ENCODE results near the gene VEGFB. TPM values are rescaled to one million over a fixed set of nuclear protein-coding genes. Genes with fewer than 3 reads are reported as not detected.
A peak's percentile ranks its signal among the peaks of the same experiment; 100 is the strongest.

Gene VEGFB
- total RNA-seq, 2 experiments from 2014 or later = 81.5 to 87.8 TPM

DNA sequence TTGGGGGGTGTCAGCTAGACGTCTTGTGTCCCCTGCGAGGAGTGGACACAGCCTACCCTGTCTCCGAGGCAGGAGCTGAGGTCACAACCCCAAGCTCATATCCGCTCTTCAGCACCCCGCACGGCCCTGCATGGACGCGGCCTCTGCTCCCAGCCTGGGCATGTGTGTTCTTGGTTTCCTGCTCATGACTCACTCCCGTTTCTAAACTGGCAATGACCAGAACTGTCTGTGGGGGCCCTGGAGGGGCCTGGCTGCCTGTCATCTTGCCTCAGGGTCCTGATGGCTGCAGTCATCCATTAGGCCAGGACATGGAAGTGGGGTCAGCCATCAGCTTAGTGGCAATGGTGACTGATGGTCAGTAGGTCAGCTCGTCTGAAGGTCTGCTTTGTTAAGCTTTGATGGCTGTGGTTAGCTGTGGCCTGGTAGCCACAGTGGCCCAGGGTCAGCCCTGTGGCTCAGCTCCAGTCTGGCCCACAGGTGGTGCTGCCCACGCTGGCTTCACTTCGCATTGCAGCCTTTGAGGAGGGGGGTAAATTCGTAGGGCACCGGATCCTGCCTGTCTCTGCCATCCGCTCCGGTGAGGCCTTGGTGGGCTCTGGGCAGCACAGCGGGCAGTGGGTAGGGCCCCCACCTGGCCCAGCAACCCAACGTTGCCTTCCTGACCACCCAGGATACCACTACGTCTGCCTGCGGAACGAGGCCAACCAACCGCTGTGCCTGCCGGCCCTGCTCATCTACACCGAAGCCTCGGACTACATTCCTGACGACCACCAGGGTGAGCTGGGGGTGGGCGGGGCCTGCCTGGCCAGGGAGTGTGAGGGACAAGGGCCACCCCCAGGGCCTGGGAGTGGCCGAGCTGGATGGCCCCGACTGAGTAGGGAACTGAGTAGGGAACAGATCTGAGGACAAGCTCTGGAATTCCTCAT lies 28.9 kb downstream of the VEGFB start:
- Mint-ChIP-seq H3K4me3 (no peak overlapping the region), H3K36me3 (ENCODE audit: low read depth) (peaks cover 23% of the 10 kb centered on the region), H3K9me3 (ENCODE audit: insufficient read depth) (no peaks in the 10 kb centered on the region), H3K4me1 (ENCODE audit: low read depth) (peaks cover 17% of the 10 kb centered on the region), H3K27ac (no peak overlapping the region), H3K27me3 (ENCODE audit: low read depth) (no peaks in the 10 kb centered on the region)
- ChIA-PET CTCF (interaction anchor here (2.5 to 9.5 kb wide), 2 partner anchors 11 to 12 kb away, joined by 10 to 63 read pairs; partner anchors contain the start of gene PLCB3), POLR2A (interaction anchor here (0.7 to 2.4 kb wide), 5 partner anchors 11 to 77 kb away, joined by 3 to 7 read pairs (median 4); partner anchors contain the start of genes FERMT3 and PLCB3)
- no peak for ATAC-seq
- DNase-seq = no peak

DNA sequence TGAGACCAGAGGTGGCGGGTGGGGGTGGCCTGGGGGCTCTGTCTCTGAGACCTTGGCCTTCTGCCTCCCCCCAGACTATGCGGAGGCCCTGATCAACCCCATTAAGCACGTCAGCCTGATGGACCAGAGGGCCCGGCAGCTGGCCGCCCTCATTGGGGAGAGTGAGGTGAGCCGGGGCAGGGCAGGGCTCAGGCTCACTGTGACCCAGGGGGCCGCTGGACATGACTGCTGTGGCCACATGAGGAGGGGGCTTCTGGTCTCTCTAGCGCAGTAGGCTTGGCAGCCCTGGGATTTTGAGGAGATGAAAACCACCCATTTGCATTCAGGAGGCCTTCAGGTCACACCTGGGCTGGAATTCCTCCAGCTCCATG lies 29.5 kb downstream of the VEGFB start:
- H3K27ac Mint-ChIP-seq = no peak overlapping the region

DNA sequence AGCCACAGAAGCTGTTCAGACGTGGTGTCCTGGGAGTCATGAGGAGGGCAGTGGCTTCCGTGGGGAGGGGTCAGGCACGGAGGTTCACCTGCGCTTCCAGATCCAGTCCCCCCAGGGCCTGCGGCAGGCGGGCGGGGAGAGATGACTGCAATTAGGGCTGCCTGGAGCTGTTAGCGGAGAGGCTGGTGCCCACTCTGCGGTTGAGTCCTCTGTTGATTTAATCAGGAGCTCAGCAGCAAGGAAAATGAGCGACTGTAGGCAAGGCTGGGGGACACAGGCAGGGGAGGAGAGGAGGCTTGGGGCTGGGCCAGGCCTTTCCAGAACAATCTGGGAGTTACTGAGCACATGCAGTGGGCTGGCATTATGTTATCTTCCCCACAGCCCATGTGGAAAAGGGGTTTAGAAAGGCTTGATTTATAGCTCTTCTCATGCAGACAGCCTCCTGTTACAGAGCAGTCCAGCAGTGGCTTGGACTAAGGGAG lies 30.0 kb downstream of the VEGFB start:
- Mint-ChIP-seq H3K36me3 (ENCODE audit: low read depth) (peaks cover 28% of the 10 kb centered on the region), H3K27ac (no peak overlapping the region), H3K9me3 (ENCODE audit: insufficient read depth) (no peaks in the 10 kb centered on the region), H3K4me1 (ENCODE audit: low read depth) (peaks cover 22% of the 10 kb centered on the region), H3K4me3 (no peak overlapping the region), H3K27me3 (ENCODE audit: low read depth) (no peaks in the 10 kb centered on the region)
- DNase-seq = no peak
- no peak for ATAC-seq
- ChIA-PET POLR2A (interaction anchor here (1.2 to 2.4 kb wide), 3 partner anchors 12 to 19 kb away, joined by 3 to 7 read pairs (median 4); partner anchors contain the start of gene PLCB3), CTCF (interaction anchor here (9.5 kb wide), 1 partner anchor 13 kb away, joined by 63 read pairs; the partner anchor contains the start of gene PLCB3)

More for the DNA sequence above, 29.5 kb downstream of the VEGFB start:
- no peaks in the 10 kb centered on the region for H3K9me3 Mint-ChIP-seq (ENCODE audit: insufficient read depth)
- H3K27me3 Mint-ChIP-seq (ENCODE audit: low read depth) = no peaks in the 10 kb centered on the region
- H3K36me3 Mint-ChIP-seq (ENCODE audit: low read depth) = peaks cover 28% of the 10 kb centered on the region
- no peak for DNase-seq
- ChIA-PET CTCF (interaction anchor here (9.5 kb wide), 1 partner anchor 13 kb away, joined by 63 read pairs; the partner anchor contains the start of gene PLCB3), POLR2A (interaction anchor here (1.2 to 2.4 kb wide), 3 partner anchors 12 to 19 kb away, joined by 3 to 7 read pairs (median 4); partner anchors contain the start of gene PLCB3)
- H3K4me3 Mint-ChIP-seq = no peak overlapping the region
- peaks cover 24% of the 10 kb centered on the region for H3K4me1 Mint-ChIP-seq (ENCODE audit: low read depth)
- no peak for ATAC-seq

DNA sequence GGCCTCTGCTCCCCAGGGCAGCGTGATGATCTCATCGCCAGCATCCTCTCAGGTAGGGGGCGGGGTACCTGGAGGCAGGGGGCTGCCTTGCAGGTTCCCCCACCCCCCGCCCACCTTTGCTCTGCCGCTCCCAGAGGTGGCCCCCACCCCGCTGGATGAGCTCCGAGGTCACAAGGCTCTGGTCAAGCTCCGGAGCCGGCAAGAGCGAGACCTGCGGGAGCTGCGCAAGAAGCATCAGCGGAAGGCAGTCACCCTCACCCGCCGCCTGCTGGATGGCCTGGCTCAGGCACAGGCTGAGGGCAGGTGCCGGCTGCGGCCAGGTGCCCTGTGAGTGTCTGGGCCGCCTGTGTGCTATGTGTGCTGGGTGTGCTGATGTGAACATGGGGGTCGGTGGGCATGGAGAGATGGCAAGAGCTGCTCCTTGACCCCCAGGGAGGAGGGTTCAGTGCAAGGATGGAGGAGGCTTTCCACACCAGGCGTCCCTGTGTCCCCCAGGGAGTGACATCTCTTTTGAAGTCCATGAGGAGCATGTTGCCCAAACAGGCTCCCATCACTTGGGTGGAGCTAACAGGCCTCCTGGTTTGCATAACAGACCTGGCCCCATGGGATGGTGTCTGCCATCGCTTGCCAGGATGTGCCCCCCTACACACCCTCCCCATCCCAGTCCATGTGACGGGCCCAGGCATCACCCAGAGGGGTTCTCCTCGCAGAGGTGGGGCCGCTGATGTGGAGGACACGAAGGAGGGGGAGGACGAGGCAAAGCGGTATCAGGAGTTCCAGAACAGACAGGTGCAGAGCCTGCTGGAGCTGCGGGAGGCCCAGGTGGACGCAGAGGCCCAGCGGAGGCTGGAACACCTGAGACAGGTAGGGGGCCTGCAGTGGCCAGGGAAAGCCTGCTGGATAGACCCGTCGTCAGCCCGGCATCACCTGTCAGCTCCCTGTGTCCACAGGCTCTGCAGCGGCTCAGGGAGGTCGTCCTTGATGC lies 31.1 kb downstream of the VEGFB start:
- H3K36me3 Mint-ChIP-seq (ENCODE audit: low read depth) = peaks cover 27% of the 10 kb centered on the region
- peaks cover 23% of the 10 kb centered on the region for H3K4me1 Mint-ChIP-seq (ENCODE audit: low read depth)
- ATAC-seq (no peak), DNase-seq (no peak)
- H3K27me3 Mint-ChIP-seq (ENCODE audit: low read depth) = no peaks in the 10 kb centered on the region
- H3K9me3 Mint-ChIP-seq (ENCODE audit: insufficient read depth) = no peaks in the 10 kb centered on the region
- H3K27ac Mint-ChIP-seq = no peak overlapping the region
- ChIA-PET POLR2A (interaction anchor here (0.6 to 2.4 kb wide), 4 partner anchors 13 to 43 kb away, joined by 3 to 7 read pairs (median 4); partner anchors contain the start of genes GPR137 and PLCB3), CTCF (interaction anchor here (9.5 to 15.6 kb wide), 2 partner anchors 14 to 37 kb away, joined by 63 to 148 read pairs; partner anchors contain the start of genes CATSPERZ, ESRRA and PLCB3)
- no peak overlapping the region for H3K4me3 Mint-ChIP-seq

DNA sequence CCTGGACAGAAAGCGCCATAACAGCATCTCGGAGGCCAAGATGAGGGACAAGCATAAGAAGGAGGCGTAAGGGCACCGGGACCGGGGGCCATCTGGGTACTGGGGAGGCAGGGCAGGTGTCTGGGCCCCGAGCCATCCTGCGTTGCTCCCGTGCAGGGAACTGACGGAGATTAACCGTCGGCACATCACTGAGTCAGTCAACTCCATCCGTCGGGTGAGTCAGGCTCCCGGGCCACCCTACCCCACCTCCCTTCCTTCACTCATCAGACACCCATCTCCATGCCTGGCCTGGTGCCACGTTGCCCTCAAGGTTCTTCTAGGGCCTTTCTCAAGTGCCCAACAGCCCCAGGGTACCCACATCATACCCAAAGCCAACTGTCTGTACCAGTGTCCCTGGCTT lies 32.0 kb downstream of the VEGFB start:
- H3K4me1 Mint-ChIP-seq (ENCODE audit: low read depth) = peaks cover 24% of the 10 kb centered on the region
- no peak overlapping the region for H3K4me3 Mint-ChIP-seq
- no peaks in the 10 kb centered on the region for H3K27me3 Mint-ChIP-seq (ENCODE audit: low read depth)
- DNase-seq = no peak
- CTCF ChIA-PET = interaction anchor here (9.5 to 15.6 kb wide), 2 partner anchors 15 to 37 kb away, joined by 63 to 148 read pairs; partner anchors contain the start of genes CATSPERZ, ESRRA and PLCB3
- POLR2A ChIA-PET = no interaction called here
- no peaks in the 10 kb centered on the region for H3K9me3 Mint-ChIP-seq (ENCODE audit: insufficient read depth)
- H3K27ac Mint-ChIP-seq = no peak overlapping the region
- H3K36me3 Mint-ChIP-seq (ENCODE audit: low read depth) = peaks cover 27% of the 10 kb centered on the region
- no peak for ATAC-seq

DNA sequence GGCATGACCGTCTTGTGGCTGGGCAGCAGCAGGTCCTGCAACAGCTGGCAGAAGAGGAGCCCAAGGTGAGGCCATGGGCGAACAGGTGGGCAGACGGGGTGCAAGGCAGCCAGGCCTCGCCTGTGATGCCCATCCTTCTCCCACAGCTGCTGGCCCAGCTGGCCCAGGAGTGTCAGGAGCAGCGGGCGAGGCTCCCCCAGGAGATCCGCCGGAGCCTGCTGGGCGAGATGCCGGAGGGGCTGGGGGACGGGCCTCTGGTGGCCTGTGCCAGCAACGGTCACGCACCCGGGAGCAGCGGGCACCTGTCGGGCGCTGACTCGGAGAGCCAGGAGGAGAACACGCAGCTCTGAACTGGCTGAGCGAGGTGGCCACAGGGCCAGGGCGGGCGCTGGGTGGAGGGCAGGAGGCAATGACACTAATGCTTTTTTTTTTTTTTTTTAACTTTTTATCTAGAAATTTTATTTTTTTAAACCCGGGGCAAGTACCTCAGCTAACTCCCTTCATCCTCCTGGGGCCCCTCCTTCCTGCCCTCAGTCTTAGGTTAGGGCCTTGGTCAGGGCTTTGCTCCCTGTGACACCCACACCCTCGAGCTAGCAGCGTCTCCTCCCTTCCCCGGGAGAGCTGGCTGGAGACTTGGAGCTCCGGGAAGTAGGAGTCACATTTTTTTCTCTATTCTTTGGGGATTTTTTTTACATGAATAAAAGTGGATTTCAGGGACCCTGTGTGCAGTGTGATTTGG lies 33.0 kb downstream of the VEGFB start:
- POLR2A ChIA-PET = interaction anchor here (0.6 to 5.6 kb wide), 4 partner anchors 16 to 61 kb away, joined by 3 to 79 read pairs (median 10); partner anchors contain the start of genes BAD, FERMT3, GPR137 and PLCB3

DNA sequence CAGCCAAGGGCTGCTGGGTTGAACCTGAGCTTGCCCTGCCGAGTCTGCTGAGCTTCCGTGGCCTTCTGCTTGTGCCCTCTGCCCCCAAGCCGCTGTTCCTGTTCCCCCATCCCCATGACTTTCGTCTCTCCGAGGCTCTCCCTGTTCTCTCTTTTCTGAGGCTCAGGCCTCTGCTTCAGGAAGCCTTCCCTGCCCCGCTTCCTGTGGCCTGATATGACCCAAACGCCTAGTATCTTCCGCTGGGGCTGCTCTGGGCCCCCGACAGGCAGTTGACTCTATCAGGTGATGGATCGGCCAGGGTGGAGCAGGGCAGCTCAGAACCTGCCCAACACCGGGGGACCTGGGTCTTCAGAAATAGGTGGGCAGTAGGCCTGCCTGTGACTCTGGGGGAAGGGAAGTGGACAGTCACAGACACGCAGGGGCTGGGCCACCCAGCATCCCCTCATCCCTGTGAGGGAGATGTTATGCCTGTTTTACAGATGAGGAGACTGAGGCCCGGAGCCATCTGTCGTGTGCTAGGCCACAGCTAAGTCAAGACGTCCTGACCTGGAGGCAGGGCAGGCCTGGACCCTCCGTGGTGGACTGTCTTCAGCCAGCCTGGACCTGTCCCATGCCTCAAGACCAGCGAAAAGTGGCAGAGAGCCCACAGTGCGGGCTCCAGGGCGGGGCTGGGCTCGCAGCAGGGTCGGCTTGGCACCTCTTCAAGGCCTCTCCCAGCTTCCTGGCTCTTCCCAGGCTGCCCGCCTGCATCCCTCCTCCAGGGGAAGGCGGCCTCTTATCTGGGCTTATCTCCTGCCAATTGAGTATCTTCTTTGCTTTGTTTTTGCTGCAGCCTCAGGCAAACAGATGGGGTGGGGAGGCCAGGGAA lies 33.9 kb downstream of the VEGFB start:
- no peaks in the 10 kb centered on the region for H3K9me3 Mint-ChIP-seq (ENCODE audit: insufficient read depth)
- peaks cover 34% of the 10 kb centered on the region for H3K4me1 Mint-ChIP-seq (ENCODE audit: low read depth)
- ATAC-seq (no peak), DNase-seq (no peak)
- peak overlapping the region; percentile 93 for H3K4me3 Mint-ChIP-seq
- H3K36me3 Mint-ChIP-seq (ENCODE audit: low read depth) = peaks cover 23% of the 10 kb centered on the region
- peak overlapping the region; percentile 97 for H3K27ac Mint-ChIP-seq
- no peaks in the 10 kb centered on the region for H3K27me3 Mint-ChIP-seq (ENCODE audit: low read depth)
- ChIA-PET CTCF (interaction anchor here (1.0 to 15.6 kb wide), 12 partner anchors 12 to 71 kb away, joined by 3 to 148 read pairs (median 4); partner anchors contain the start of genes CATSPERZ, ESRRA, FERMT3 and PLCB3), POLR2A (interaction anchor here (0.6 to 5.6 kb wide), 16 partner anchors 9 to 82 kb away, joined by 3 to 79 read pairs (median 6); partner anchors contain the start of genes BAD, CCDC88B, ESRRA and FERMT3)

More for the DNA sequence above, 33.0 kb downstream of the VEGFB start:
- Mint-ChIP-seq H3K36me3 (ENCODE audit: low read depth) (peaks cover 25% of the 10 kb centered on the region), H3K27ac (peak overlapping the region; percentile 97), H3K4me3 (no peak overlapping the region), H3K27me3 (ENCODE audit: low read depth) (no peaks in the 10 kb centered on the region), H3K4me1 (ENCODE audit: low read depth) (peaks cover 32% of the 10 kb centered on the region), H3K9me3 (ENCODE audit: insufficient read depth) (no peaks in the 10 kb centered on the region)
- ATAC-seq (no peak), DNase-seq (no peak)
- CTCF ChIA-PET = interaction anchor here (1.0 to 15.6 kb wide), 7 partner anchors 16 to 70 kb away, joined by 3 to 148 read pairs (median 5); partner anchors contain the start of genes CATSPERZ, ESRRA, FERMT3 and PLCB3

DNA sequence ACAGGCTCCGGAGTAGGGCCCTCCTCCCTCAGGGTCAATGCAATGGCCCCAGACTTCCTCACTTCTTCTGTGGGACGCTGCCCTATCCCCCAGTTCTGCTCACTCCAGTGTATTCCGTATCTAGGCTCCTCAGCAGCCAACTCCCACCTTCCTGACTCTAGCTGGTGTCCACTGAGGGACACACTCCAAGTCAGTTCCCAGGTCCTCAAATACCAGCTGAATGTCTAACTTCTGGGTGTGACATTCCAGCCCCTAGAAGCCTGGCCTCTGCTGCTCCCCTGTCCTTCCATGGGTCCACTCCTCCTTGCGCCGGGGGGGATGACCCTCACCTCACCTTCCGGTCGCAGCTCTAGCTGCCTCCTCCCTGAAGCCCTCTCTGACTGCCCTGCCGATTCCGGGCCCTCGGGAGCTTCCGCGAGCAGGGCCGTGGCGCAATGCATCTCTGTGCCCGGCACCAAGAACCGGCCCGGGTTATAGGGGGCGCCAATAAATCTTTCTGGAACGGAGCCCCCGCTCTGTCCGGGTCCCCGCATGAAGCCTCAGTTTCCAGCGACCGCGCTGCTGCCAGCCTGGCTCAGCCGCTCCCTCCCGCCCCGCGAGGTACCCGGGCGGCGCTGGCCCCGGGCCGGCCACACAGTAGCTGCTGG lies 34.6 kb downstream of the VEGFB start:
- DNase-seq = peak; percentile 71
- peaks cover 26% of the 10 kb centered on the region for H3K36me3 Mint-ChIP-seq (ENCODE audit: low read depth)
- no peaks in the 10 kb centered on the region for H3K27me3 Mint-ChIP-seq (ENCODE audit: low read depth)
- peak overlapping the region; percentile 97 for H3K27ac Mint-ChIP-seq
- CTCF ChIA-PET = interaction anchor here (1.0 to 15.6 kb wide), 11 partner anchors 13 to 71 kb away, joined by 3 to 148 read pairs (median 4); partner anchors contain the start of genes CATSPERZ, ESRRA, FERMT3 and PLCB3
- peaks cover 34% of the 10 kb centered on the region for H3K4me1 Mint-ChIP-seq (ENCODE audit: low read depth)
- no peaks in the 10 kb centered on the region for H3K9me3 Mint-ChIP-seq (ENCODE audit: insufficient read depth)
- POLR2A ChIA-PET = interaction anchor here (0.8 to 5.6 kb wide), 17 partner anchors 9 to 83 kb away, joined by 3 to 79 read pairs (median 7); partner anchors contain the start of genes BAD, CCDC88B, ESRRA and FERMT3
- peak overlapping the region; percentile 93 for H3K4me3 Mint-ChIP-seq
- peak; percentile 13 for ATAC-seq
